ENCODE measurements around the gene VIPR2.

VIPR2 gene

GRCh38 chr7:159064816-159065510 is 79.7 kb downstream of the VIPR2 start:
- DNase-seq (ENCODE audit: low spot score), result no peak
- TF ChIP-seq, protein P1, sequence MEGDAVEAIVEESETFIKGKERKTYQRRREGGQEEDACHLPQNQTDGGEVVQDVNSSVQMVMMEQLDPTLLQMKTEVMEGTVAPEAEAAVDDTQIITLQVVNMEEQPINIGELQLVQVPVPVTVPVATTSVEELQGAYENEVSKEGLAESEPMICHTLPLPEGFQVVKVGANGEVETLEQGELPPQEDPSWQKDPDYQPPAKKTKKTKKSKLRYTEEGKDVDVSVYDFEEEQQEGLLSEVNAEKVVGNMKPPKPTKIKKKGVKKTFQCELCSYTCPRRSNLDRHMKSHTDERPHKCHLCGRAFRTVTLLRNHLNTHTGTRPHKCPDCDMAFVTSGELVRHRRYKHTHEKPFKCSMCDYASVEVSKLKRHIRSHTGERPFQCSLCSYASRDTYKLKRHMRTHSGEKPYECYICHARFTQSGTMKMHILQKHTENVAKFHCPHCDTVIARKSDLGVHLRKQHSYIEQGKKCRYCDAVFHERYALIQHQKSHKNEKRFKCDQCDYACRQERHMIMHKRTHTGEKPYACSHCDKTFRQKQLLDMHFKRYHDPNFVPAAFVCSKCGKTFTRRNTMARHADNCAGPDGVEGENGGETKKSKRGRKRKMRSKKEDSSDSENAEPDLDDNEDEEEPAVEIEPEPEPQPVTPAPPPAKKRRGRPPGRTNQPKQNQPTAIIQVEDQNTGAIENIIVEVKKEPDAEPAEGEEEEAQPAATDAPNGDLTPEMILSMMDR (IDR thresholded peaks at IDR 0.05), result no peak
- Histone ChIP-seq H3K4me3 (no peak overlapping the region), H3K27ac (peak overlapping the region in 1 of 2 donors; percentile 69)

DNA sequence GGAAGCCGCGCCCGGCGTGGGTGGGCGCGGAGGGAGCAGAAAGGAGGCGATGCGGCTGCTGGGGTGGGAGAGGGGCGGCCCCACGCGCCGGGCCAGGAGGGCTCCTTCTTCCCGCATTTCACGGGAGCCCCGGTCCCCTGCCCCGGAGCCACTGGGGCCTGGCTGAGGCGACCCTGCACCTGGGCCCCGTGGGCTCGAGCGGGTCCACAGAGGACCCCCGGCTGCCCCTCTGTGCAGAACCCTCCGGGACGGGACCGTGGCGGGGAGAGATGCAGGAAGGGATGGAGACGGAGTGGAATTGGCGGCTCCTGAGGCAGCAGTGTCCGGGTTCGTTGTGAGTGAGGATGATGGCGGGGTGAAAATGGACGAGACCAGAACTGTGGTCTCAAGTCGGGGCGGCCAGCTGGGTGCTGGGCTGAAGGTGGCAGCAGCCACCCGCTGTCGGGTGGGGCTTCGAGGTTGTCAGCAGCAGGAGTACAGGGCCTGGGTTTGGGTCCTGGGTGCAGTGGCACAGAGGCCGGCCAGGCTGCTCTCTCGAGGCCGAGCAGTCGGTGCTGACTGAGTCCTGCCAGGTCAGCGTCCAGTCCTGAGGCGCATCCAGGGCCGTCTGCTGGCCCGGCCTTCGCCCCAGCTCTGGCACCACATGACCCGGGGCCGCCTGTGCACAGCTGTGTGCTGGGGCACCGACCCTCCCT is 80.4 kb downstream of the VIPR2 start:
- Histone ChIP-seq H3K27ac (peak overlapping the region in 1 of 2 donors; percentile 69), H3K4me3 (no peak overlapping the region)
- TF ChIP-seq, protein P1 (IDR thresholded peaks at IDR 0.05), result no peak
- no peak for DNase-seq (ENCODE audit: low spot score)

GRCh38 chr7:159063046-159063840 is 81.4 kb downstream of the VIPR2 start:
- DNase-seq (ENCODE audit: low spot score), result no peak
- no peak overlapping the region for H3K4me3 ChIP-seq
- no peak overlapping the region for H3K27ac ChIP-seq
- TF ChIP-seq, protein P1 (IDR thresholded peaks at IDR 0.05), result no peak

GRCh38 chr7:159062569-159062968 is 82.1 kb downstream of the VIPR2 start:
- no peak for DNase-seq (ENCODE audit: low spot score)
- TF ChIP-seq, protein P1 (IDR thresholded peaks at IDR 0.05), result no peak
- Histone ChIP-seq H3K27ac (no peak overlapping the region), H3K4me3 (no peak overlapping the region)

GRCh38 chr7:159061674-159062212 is 82.9 kb downstream of the VIPR2 start:
- Histone ChIP-seq H3K4me3 (peak overlapping the region; percentile 1), H3K27ac (no peak overlapping the region)
- TF ChIP-seq, protein P1 (IDR thresholded peaks at IDR 0.05), result no peak
- no peak for DNase-seq (ENCODE audit: low spot score)

GRCh38 chr7:159061209-159061608 is 83.5 kb downstream of the VIPR2 start:
- no peak for DNase-seq (ENCODE audit: low spot score)
- no peak overlapping the region for H3K27ac ChIP-seq
- no peak overlapping the region for H3K4me3 ChIP-seq
- TF ChIP-seq, protein P1 (IDR thresholded peaks at IDR 0.05), result no peak

Data from coronary artery (tissue), 2 donors.